Astrocyte of the cerebellum (primary cell): ENCODE data around the gene SHTN1.
A peak's percentile ranks its signal among the peaks of the same experiment; 100 is the strongest.

Experiments used
- DNase-seq: peaks from one replicate; pipeline ENCODE4 v3.0.0-alpha.2; 2011; ENCODE audit warnings: low read depth
- H3K4me3 ChIP-seq: 2 replicates; pipeline ENCODE4 v1.5.1; 2011; ENCODE audit warnings: mild to moderate bottlenecking, low read depth, low read length, moderate library complexity
- in situ Hi-C: cut with HindIII; loops from 2 replicates; pipeline ENCODE4 v1.10.0; 2017; ENCODE audit warnings: low sequenced_read_pairs
- TF ChIP-seq, protein P1 (sequence below): IDR thresholded peaks from 2 replicates; pipeline ENCODE4 v1.5.1; 2012; ENCODE audit warnings: low read length, low read depth, moderate library complexity, mild to moderate bottlenecking; ENCODE audit errors: missing control alignments

The SHTN1 gene

GRCh38 chr10:116888380-116889055 lies 116.5 kb downstream of the SHTN1 start:
- DNase-seq: peak; percentile 59
- TF ChIP-seq, protein P1, sequence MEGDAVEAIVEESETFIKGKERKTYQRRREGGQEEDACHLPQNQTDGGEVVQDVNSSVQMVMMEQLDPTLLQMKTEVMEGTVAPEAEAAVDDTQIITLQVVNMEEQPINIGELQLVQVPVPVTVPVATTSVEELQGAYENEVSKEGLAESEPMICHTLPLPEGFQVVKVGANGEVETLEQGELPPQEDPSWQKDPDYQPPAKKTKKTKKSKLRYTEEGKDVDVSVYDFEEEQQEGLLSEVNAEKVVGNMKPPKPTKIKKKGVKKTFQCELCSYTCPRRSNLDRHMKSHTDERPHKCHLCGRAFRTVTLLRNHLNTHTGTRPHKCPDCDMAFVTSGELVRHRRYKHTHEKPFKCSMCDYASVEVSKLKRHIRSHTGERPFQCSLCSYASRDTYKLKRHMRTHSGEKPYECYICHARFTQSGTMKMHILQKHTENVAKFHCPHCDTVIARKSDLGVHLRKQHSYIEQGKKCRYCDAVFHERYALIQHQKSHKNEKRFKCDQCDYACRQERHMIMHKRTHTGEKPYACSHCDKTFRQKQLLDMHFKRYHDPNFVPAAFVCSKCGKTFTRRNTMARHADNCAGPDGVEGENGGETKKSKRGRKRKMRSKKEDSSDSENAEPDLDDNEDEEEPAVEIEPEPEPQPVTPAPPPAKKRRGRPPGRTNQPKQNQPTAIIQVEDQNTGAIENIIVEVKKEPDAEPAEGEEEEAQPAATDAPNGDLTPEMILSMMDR: no peak
- H3K4me3 ChIP-seq: no peak overlapping the region
- in situ Hi-C loops: no loop called here

GRCh38 chr10:116886772-116887171 lies 118.2 kb downstream of the SHTN1 start:
- no peak for DNase-seq
- TF ChIP-seq, protein P1: no peak
- in situ Hi-C loops: no loop called here
- no peak overlapping the region for H3K4me3 ChIP-seq

- TF ChIP-seq, protein P1: no peak
- no peak overlapping the region for H3K4me3 ChIP-seq
- DNase-seq: no peak
- in situ Hi-C loops: no loop called here
Observed at GRCh38 chr10:116882639-116883038, 122.3 kb downstream of the SHTN1 start.

DNA sequence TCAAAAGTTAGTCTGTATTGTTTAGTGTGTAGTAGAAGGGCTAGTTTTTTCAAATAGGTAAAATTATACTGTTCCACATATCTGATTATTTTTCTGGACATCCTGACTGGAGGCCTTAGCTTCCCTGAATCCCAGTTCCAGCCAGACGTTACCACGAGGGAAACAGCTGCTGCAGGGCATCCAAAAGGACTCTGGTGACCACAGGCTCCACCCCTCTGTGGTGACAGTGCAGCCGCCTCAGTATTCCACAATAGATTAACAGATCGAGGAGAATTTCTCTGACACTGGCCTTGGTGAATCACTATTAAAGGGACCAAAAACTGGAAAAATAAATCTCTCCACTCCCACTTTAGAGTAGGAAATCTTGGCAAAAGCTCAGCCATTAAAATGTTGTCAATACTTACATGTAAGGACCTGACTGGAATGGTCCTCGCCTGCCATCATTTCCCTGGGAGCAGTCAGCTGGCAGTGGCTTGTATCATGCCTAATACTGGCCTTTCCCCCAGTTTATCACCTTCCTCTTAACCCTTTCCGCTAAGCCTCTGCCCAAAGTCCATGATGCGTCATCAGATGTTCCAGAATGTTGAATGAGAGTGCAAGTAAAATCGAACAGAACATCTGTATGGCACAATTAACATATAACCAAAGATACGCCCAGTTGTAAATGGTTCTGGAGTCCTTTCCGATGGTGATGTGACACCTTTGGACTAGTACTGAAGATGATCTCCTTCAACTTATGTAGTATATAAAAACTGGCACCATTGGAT lies 124.1 kb downstream of the SHTN1 start:
- no peak for DNase-seq
- in situ Hi-C loops: no loop called here
- H3K4me3 ChIP-seq: no peak overlapping the region
- TF ChIP-seq, protein P1: no peak

- H3K4me3 ChIP-seq: no peak overlapping the region
- in situ Hi-C loops: no loop called here
- no peak for DNase-seq
- TF ChIP-seq, protein P1: no peak
Observed at GRCh38 chr10:116879817-116880216, 125.2 kb downstream of the SHTN1 start.

GRCh38 chr10:116878123-116878522 lies 126.9 kb downstream of the SHTN1 start:
- no peak for DNase-seq
- in situ Hi-C loops: no loop called here
- TF ChIP-seq, protein P1: no peak
- no peak overlapping the region for H3K4me3 ChIP-seq
